B cell (primary cell): ENCODE data around the gene ZNF831. TPM values are rescaled to one million over a fixed set of nuclear protein-coding genes. Genes with fewer than 3 reads are reported as not detected.

Source experiments
- ATAC-seq: fragments of 200-7000 bp; cut with Tn5 transposase; one replicate; pipeline ENCODE4 v1.10.0; 2021; ENCODE audit warnings: low read depth, mild to moderate bottlenecking, moderate number of reproducible peaks, moderate library complexity
- CTCF ChIA-PET: fragments of 350-600 bp; sonication (Branson Sonifier 250); formaldehyde crosslinking; loops from one replicate; lab custom pipeline; 2021; ENCODE audit warnings: antibody characterized with exemption, inconsistent platforms; lab: Charles Lee
- POLR2A ChIA-PET: fragments of 350-600 bp; sonication (Branson Sonifier 250); formaldehyde crosslinking; loops from one replicate; lab custom pipeline; 2021; ENCODE audit warnings: antibody characterized with exemption; lab: Charles Lee
- DNase-seq: peaks from one replicate; pipeline ENCODE4 v3.0.0; 2013
- H2AFZ ChIP-seq: 2 replicates; pipeline ENCODE4 v1.6.1; 2012; ENCODE audit warnings: mild to moderate bottlenecking, low read depth, low read length; ENCODE audit not compliant: insufficient read depth, poor library complexity, severe bottlenecking
- H3K27ac ChIP-seq, 2 donors: 1 replicate in 1 of 2; 2 replicates in 1 of 2; pipeline ENCODE4 v1.5.1; 2012 to 2013; ENCODE audit warnings: low read length in 2 of 2, mild to moderate bottlenecking in 2 of 2, moderate library complexity in 1 of 2
- H3K27me3 ChIP-seq, 4 experiments: fragments of 200-600 bp in 1 of 4; sonication (generic) in 1 of 4; replicated peaks in 1 of 4; 1 replicate in 2 of 4; 2 replicates in 2 of 4; pipeline versions ENCODE4 v1.6.1 to v1.7.0; 2013 to 2016; ENCODE audit warnings: low read length in 3 of 4, mild to moderate bottlenecking in 2 of 4, mixed read lengths in 1 of 4, moderate library complexity in 1 of 4; ENCODE audit not compliant: insufficient read depth in 4 of 4, control insufficient read depth in 3 of 4; ENCODE audit errors: control extremely low read depth in 1 of 4
- H3K36me3 ChIP-seq, 2 experiments: replicated peaks in 1 of 2; 1 replicate in 1 of 2; 2 replicates in 1 of 2; pipeline versions ENCODE4 v1.6.1 to v1.7.1; 2013; ENCODE audit warnings: low read length in 1 of 2; ENCODE audit not compliant: insufficient read depth in 2 of 2, control insufficient read depth in 1 of 2; ENCODE audit errors: control extremely low read depth in 1 of 2, extremely low read depth in 1 of 2
- H3K4me1 ChIP-seq, 2 donors: fragments of 200-600 bp in 1 of 2; sonication (generic) in 1 of 2; 1 replicate in 1 of 2; 2 replicates in 1 of 2; pipeline versions ENCODE4 v1.5.1 to v1.6.1; 2013 to 2017; ENCODE audit warnings: low read length in 2 of 2; ENCODE audit not compliant: control insufficient read depth in 2 of 2, insufficient read depth in 2 of 2
- H3K4me2 ChIP-seq: replicated peaks from 2 replicates; pipeline ENCODE3; 2012; ENCODE audit warnings: mild to moderate bottlenecking, low read depth, low read length; ENCODE audit not compliant: poor library complexity, severe bottlenecking
- H3K4me3 ChIP-seq, 5 experiments: fragments of 200-600 bp in 1 of 5; sonication (generic) in 1 of 5; 1 replicate in 3 of 5; 2 replicates in 2 of 5; pipeline versions ENCODE4 v1.5.1 to v1.7.0; 2011 to 2016; ENCODE audit warnings: low read length in 4 of 5, mild to moderate bottlenecking in 4 of 5, low read depth in 2 of 5, control low read depth in 1 of 5, moderate library complexity in 1 of 5; ENCODE audit not compliant: insufficient read depth in 1 of 5; ENCODE audit errors: control extremely low read depth in 1 of 5, extremely low read depth in 1 of 5
- H3K79me2 ChIP-seq: fragments of 200-600 bp; sonication (generic); one replicate; pipeline ENCODE4 v1.6.0; 2016; ENCODE audit warnings: low read length; ENCODE audit not compliant: control insufficient read depth, insufficient read depth
- H3K9ac ChIP-seq: fragments of 200-600 bp; sonication (generic); 2 replicates; pipeline ENCODE4 v1.6.1; 2017; ENCODE audit warnings: mild to moderate bottlenecking, low read length, moderate library complexity
- H3K9me3 ChIP-seq, 3 donors: one replicate each; pipeline versions ENCODE4 v1.6.1 to v1.7.1; 2013; ENCODE audit warnings: low read length in 2 of 3; ENCODE audit not compliant: control insufficient read depth in 2 of 3, insufficient read depth in 1 of 3; ENCODE audit errors: control extremely low read depth in 1 of 3
- H4K20me1 ChIP-seq: 2 replicates; pipeline ENCODE4 v1.6.0; 2012; ENCODE audit warnings: mild to moderate bottlenecking, low read length; ENCODE audit not compliant: insufficient read depth, control insufficient read depth, poor library complexity, severe bottlenecking
- H3K27ac Mint-ChIP-seq: one replicate; pipeline ENCODE4 v1.8.0; 2021; ENCODE audit warnings: mixed read lengths
- H3K27me3 Mint-ChIP-seq: one replicate; pipeline ENCODE4 v1.8.0; 2021; ENCODE audit warnings: mixed read lengths
- H3K4me1 Mint-ChIP-seq: one replicate; pipeline ENCODE4 v1.8.0; 2021; ENCODE audit warnings: mixed read lengths
- H3K4me3 Mint-ChIP-seq: one replicate; pipeline ENCODE4 v1.8.0; 2021; ENCODE audit warnings: mixed read lengths
- H3K9me3 Mint-ChIP-seq: one replicate; pipeline ENCODE4 v1.8.0; 2022; ENCODE audit warnings: mixed read lengths; ENCODE audit not compliant: insufficient read depth
- EZH2 ChIP-seq: IDR thresholded peaks from 2 replicates; pipeline ENCODE4 v1.6.1; 2012; ENCODE audit warnings: borderline replicate concordance, low read depth, mild to moderate bottlenecking, moderate library complexity, low read length; ENCODE audit not compliant: insufficient read depth, poor library complexity, severe bottlenecking
- WGBS: methylation state at CpG from one replicate; pipeline ENCODE4 v1.1.5; 2013; ENCODE audit warnings: missing lambda C conversion rate; ENCODE audit not compliant: insufficient coverage; 5-methylcytosine and 5-hydroxymethylcytosine counted together
- intact Hi-C: fragments of 100-400 bp; cut with micrococcal nuclease; formaldehyde crosslinking; loops from one replicate; pipeline ENCODE4 v1.10.0; 2022
- polyA plus RNA-seq: library from polyadenylated mRNA; depleted of rRNA; stranded (reverse); fragments of >200 nt; gene quantifications from 2 replicates; pipeline ENCODE4 v1.2.3, GENCODE V29; 2012
- total RNA-seq, 2 donors: library from RNA; stranded (reverse); fragments of 120-200 nt in 1 of 2; gene quantifications; 1 replicate in 1 of 2; 2 replicates in 1 of 2; pipeline versions ENCODE4 v1.2.3 to v1.2.4, GENCODE V29; 2013 to 2022
- TF ChIP-seq, protein P1 (sequence below): fragments of 200-600 bp; IDR thresholded peaks from one replicate; pipeline ENCODE4 v1.8.0; 2022; ENCODE audit warnings: antibody characterized with exemption, mild to moderate bottlenecking

ZNF831 gene
- total and polyA plus RNA-seq, 2 donors (not counting 1 experiment from before 2014, with no cell fraction given), result 1.7 to 14.1 TPM

- H3K36me3 ChIP-seq, result no peaks in the 10 kb centered on the region
- H3K9me3 ChIP-seq, result peaks cover 0 to 5% (median 0%) of the 10 kb centered on the region in 3 donors
- Mint-ChIP-seq H3K27me3 (no peaks in the 10 kb centered on the region), H3K27ac (peak overlapping the region; percentile 98), H3K4me1 (peaks cover 90% of the 10 kb centered on the region), H3K9me3 (no peaks in the 10 kb centered on the region), H3K4me3 (peak overlapping the region; percentile 91)
- intact Hi-C loops, result loop anchor here (10.0 kb wide), 1 partner anchor 1420 kb away; no protein-coding TSS in a partner anchor
- WGBS, result 68% methylated on average over 14 of the region's 15 CpGs
- H4K20me1 ChIP-seq, result no peaks in the 10 kb centered on the region
- DNase-seq (peak; percentile 28), ATAC-seq (no peak)
- peak overlapping the region; percentile 87 for H3K4me2 ChIP-seq
- H3K9ac ChIP-seq, result peak overlapping the region; percentile 71
- H2AFZ ChIP-seq, result peak overlapping the region; percentile 65
- H3K27ac ChIP-seq, result peak overlapping the region; percentile 95
- H3K27me3 ChIP-seq, result no peaks in the 10 kb centered on the region
- TF ChIP-seq, protein P1, sequence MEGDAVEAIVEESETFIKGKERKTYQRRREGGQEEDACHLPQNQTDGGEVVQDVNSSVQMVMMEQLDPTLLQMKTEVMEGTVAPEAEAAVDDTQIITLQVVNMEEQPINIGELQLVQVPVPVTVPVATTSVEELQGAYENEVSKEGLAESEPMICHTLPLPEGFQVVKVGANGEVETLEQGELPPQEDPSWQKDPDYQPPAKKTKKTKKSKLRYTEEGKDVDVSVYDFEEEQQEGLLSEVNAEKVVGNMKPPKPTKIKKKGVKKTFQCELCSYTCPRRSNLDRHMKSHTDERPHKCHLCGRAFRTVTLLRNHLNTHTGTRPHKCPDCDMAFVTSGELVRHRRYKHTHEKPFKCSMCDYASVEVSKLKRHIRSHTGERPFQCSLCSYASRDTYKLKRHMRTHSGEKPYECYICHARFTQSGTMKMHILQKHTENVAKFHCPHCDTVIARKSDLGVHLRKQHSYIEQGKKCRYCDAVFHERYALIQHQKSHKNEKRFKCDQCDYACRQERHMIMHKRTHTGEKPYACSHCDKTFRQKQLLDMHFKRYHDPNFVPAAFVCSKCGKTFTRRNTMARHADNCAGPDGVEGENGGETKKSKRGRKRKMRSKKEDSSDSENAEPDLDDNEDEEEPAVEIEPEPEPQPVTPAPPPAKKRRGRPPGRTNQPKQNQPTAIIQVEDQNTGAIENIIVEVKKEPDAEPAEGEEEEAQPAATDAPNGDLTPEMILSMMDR, result no peak
- no peak for TF ChIP-seq EZH2
- H3K79me2 ChIP-seq, result peaks cover 60% of the 10 kb centered on the region
- ChIA-PET POLR2A (interaction anchor here (0.6 to 1.0 kb wide), 2 partner anchors 23 to 33 kb away, joined by 3 to 5 read pairs; no protein-coding TSS in a partner anchor), CTCF (interaction anchor here (1.0 to 6.9 kb wide), 5 partner anchors 38 to 254 kb away, joined by 5 to 68 read pairs (median 25); no protein-coding TSS in a partner anchor)
- peaks cover 85% of the 10 kb centered on the region in 2 donors for H3K4me1 ChIP-seq
- H3K4me3 ChIP-seq, result peak overlapping the region; percentile 41 to 71 (median 58)
These were observed 39.2 kb upstream of the ZNF831 start for GRCh38 chr20:59124296-59125029.

DNA sequence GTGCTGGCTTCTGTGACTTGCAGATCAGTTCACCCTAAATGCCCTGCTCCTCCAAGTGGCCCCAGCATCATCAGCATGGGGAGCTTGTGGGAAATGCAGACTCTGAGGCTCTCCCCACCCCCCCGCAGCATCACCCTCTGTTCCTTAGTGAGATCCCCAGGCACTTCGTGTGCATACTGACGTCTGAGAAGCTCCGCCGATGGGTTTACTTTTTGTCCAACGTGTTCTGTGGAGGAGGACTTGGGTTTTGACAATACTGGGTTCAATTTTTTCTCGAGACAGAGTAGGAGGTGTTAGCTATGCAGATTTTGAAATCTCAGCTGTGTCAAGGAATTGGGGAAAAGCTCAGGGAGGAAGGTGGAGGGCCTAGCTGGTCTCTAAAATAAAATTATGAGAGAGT is 38.3 kb upstream of the ZNF831 start:
- Mint-ChIP-seq H3K9me3 (no peaks in the 10 kb centered on the region), H3K27ac (peak overlapping the region; percentile 98), H3K4me3 (peak overlapping the region; percentile 91), H3K27me3 (no peaks in the 10 kb centered on the region), H3K4me1 (peaks cover 90% of the 10 kb centered on the region)
- H3K9me3 ChIP-seq, result peaks cover 0 to 5% (median 0%) of the 10 kb centered on the region in 3 donors
- CTCF ChIA-PET, result interaction anchor here (4.3 to 6.9 kb wide), 2 partner anchors 38 to 97 kb away, joined by 25 to 58 read pairs; no protein-coding TSS in a partner anchor
- WGBS, result 93% methylated on average over 6 of the region's 7 CpGs
- POLR2A ChIA-PET, result no interaction called here
- H2AFZ ChIP-seq, result no peak overlapping the region
- H3K27me3 ChIP-seq, result no peaks in the 10 kb centered on the region
- peak overlapping the region; percentile 95 for H3K27ac ChIP-seq
- DNase-seq, result no peak
- no peak overlapping the region for H3K9ac ChIP-seq
- peaks cover 68% of the 10 kb centered on the region for H3K79me2 ChIP-seq
- intact Hi-C loops, result loop anchor here (10.0 kb wide), 1 partner anchor 1421 kb away; no protein-coding TSS in a partner anchor
- peaks cover 76 to 81% of the 10 kb centered on the region in 2 donors for H3K4me1 ChIP-seq
- H3K4me2 ChIP-seq, result peak overlapping the region; percentile 87
- no peak for ATAC-seq
- TF ChIP-seq, protein P1, result no peak
- TF ChIP-seq EZH2, result no peak
- no peak overlapping the region for H3K4me3 ChIP-seq
- peaks cover 0 to 2% of the 10 kb centered on the region in 2 experiments for H3K36me3 ChIP-seq
- H4K20me1 ChIP-seq, result no peaks in the 10 kb centered on the region
